ENCODE results near the gene MRPL55. TPM values are rescaled to one million over a fixed set of nuclear protein-coding genes. Genes with fewer than 3 reads are reported as not detected.
A peak's percentile ranks its signal among the peaks of the same experiment; 100 is the strongest.

MRPL55 gene
- polyA plus RNA-seq, 1 experiment, result 80.8 TPM

DNA sequence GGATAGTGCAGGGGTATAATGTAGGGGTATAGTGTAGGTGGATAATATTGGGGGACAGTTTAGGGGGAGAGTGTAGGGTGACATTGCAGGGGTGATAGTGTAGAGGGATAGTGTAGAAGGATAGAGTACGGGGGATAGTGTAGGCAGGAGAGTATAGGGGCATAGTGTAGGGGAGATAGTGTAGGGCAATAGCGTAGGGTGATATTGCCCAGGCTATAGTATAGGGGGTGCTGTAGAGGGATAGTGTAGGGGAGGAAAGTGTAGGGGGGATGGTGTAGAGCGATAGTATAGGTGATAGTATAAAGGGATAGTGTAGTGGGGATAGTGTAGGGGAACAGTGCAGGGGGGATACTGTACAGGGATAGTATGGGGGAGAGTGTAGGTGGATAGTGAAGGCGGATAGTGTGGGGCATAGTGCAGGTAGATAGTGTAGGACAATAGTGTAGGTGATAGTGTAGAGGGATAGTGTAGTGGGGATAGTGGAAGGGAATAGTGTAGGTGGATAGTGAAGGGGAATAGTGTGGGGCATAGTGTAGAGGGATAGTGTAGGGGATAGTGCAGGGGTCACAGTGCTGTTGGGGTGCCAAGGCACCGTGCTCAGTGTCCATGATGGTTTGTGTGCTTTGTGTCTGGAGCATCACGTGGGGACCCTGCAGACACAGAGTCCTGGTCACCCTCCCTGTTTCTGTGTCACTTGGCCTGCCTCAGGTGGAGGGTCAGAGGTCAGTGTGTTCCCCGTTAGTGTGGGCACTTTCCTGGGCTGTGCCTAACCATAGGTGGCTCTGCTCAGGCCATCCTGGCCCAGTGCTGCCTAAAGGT is 37.1 kb downstream of the MRPL55 start:
- Histone ChIP-seq H3K4me3 (ENCODE audit: low read depth, low read length) (no peak overlapping the region), H3K36me3 (ENCODE audit: control insufficient read depth, insufficient read depth, low read length) (no peaks in the 10 kb centered on the region), H3K27me3 (ENCODE audit: control insufficient read depth, insufficient read depth, low read length) (peaks cover 2% of the 10 kb centered on the region; the same call in 1 of the 2 replicates)
- ChIA-PET POLR2A (no interaction called here), CTCF (no interaction called here)
- TF ChIP-seq, protein P1, sequence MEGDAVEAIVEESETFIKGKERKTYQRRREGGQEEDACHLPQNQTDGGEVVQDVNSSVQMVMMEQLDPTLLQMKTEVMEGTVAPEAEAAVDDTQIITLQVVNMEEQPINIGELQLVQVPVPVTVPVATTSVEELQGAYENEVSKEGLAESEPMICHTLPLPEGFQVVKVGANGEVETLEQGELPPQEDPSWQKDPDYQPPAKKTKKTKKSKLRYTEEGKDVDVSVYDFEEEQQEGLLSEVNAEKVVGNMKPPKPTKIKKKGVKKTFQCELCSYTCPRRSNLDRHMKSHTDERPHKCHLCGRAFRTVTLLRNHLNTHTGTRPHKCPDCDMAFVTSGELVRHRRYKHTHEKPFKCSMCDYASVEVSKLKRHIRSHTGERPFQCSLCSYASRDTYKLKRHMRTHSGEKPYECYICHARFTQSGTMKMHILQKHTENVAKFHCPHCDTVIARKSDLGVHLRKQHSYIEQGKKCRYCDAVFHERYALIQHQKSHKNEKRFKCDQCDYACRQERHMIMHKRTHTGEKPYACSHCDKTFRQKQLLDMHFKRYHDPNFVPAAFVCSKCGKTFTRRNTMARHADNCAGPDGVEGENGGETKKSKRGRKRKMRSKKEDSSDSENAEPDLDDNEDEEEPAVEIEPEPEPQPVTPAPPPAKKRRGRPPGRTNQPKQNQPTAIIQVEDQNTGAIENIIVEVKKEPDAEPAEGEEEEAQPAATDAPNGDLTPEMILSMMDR (IDR thresholded peaks at IDR 0.05; ENCODE audit: insufficient read depth, low read depth, low read length), result peak; percentile 12; the same call in 1 of the 2 replicates
- no peak for DNase-seq (ENCODE audit: low read depth)

DNA sequence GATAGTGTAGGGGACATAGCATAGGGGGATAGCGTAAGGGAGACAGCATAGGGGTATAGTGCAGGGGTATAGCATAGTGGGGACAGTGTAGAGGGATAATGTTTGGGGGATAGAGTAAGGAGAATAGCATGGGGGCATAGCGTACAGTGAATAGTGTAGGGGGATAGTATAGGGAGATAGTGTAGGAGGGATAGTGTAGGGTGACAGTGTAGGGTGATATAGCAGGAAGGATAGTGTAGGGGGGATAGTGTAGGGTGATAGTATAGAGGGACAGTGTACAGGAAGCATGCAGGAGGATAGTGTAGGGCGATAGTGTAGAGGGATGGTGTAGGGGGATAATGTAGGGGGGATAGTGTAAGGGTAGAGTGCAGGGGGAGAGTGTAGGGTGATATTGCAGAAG is 38.2 kb downstream of the MRPL55 start:
- H3K4me3 ChIP-seq (ENCODE audit: low read depth, low read length), result no peak overlapping the region
- TF ChIP-seq, protein P1 (IDR thresholded peaks at IDR 0.05; ENCODE audit: insufficient read depth, low read depth, low read length), result no peak
- CTCF ChIA-PET, result no interaction called here
- no peaks in the 10 kb centered on the region for H3K36me3 ChIP-seq (ENCODE audit: control insufficient read depth, insufficient read depth, low read length)
- DNase-seq (ENCODE audit: low read depth), result no peak
- H3K27me3 ChIP-seq (ENCODE audit: control insufficient read depth, insufficient read depth, low read length), result peaks cover 8% of the 10 kb centered on the region
- POLR2A ChIA-PET, result no interaction called here

DNA sequence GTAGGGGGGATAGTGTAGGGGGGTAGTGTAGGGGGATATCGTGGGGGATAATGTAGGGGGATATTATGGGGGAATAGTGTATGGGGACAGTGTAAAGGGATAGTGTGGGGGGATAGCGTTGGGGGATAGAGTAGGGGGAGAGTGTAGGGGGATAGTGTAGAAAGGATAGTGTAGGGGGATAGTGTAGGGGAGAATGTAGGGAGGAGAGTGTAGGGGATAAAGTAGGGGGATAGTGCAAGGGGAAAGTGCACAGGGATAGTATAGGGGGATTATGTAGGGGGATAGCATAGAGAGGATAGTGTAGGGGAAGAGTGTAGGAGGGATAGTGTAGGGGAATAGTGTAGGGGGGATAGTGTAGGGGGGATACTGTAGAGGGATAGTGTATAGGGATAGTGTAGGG is 38.9 kb downstream of the MRPL55 start:
- Histone ChIP-seq H3K36me3 (ENCODE audit: control insufficient read depth, insufficient read depth, low read length) (no peaks in the 10 kb centered on the region), H3K27me3 (ENCODE audit: control insufficient read depth, insufficient read depth, low read length) (peaks cover 8% of the 10 kb centered on the region), H3K4me3 (ENCODE audit: low read depth, low read length) (no peak overlapping the region)
- TF ChIP-seq, protein P1 (IDR thresholded peaks at IDR 0.05; ENCODE audit: insufficient read depth, low read depth, low read length), result no peak
- no peak for DNase-seq (ENCODE audit: low read depth)
- ChIA-PET CTCF (no interaction called here), POLR2A (no interaction called here)

DNA sequence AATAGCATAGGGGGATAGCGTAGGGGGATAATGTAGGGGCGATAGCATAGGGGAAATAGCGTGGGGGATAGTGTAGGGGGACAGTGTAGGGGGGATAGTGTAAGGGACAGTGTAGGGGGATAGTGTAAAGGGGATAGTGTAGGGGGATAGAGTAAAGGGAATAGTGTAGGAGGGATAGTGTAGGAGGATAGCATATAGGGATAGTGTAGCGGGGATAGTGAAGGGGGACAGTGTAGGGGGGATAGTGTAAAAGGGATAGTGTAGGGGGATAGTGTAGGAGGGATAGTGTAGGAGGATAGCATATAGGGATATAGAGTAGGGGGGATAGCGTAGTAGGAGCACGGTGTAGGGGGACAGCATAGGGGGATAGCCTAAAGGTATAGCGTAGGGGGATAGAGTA is 40.7 kb downstream of the MRPL55 start:
- CTCF ChIA-PET, result no interaction called here
- POLR2A ChIA-PET, result no interaction called here

DNA sequence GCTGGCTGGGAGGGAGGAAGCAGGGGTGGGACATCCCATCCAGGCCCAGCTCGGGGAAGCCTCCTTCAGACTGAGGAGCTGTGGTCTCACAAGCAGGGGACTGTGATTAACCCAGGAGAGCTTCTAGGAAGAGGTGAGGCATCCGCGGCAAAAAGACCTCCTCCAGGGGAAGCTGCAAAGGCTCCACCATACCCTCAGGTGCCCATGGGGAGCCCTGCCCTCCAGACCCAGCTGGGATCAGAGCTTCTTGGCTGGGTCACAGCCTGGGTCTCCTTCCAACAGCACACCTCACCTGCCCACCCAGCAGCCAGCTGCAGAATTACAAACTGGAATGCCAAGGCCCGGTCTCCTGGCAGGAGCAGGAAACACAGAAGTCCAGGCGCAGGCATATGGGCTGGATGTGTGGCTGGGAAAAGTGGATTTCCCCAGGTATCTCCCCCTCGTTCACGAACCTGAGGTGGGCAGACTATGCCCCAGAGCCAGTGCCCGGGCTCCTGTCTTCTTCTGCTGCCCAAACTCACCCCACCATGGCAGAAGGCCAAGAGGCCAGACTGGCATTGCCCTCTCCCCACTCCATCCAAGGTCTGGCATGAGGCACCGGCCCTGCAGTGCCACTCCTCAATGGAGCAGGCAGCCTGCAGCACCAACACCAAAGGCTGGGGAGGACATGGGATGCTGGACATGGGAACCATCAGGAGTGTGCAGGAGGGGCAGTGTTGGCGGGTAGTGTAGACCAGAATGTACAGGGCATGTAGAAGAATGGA is 42.0 kb downstream of the MRPL55 start:
- Histone ChIP-seq H3K4me3 (ENCODE audit: low read depth, low read length) (no peak overlapping the region), H3K27me3 (ENCODE audit: control insufficient read depth, insufficient read depth, low read length) (peaks cover 8% of the 10 kb centered on the region), H3K36me3 (ENCODE audit: control insufficient read depth, insufficient read depth, low read length) (no peaks in the 10 kb centered on the region)
- TF ChIP-seq, protein P1 (IDR thresholded peaks at IDR 0.05; ENCODE audit: insufficient read depth, low read depth, low read length), result no peak
- ChIA-PET CTCF (no interaction called here), POLR2A (interaction anchor here (0.7 kb wide), 1 partner anchor 15 kb away, joined by 5 read pairs; no protein-coding TSS in a partner anchor)
- no peak for DNase-seq (ENCODE audit: low read depth)

More for the DNA sequence above, 40.7 kb downstream of the MRPL55 start:
- TF ChIP-seq, protein P1 (IDR thresholded peaks at IDR 0.05; ENCODE audit: insufficient read depth, low read depth, low read length), result no peak
- Histone ChIP-seq H3K4me3 (ENCODE audit: low read depth, low read length) (no peak overlapping the region), H3K36me3 (ENCODE audit: control insufficient read depth, insufficient read depth, low read length) (no peaks in the 10 kb centered on the region), H3K27me3 (ENCODE audit: control insufficient read depth, insufficient read depth, low read length) (peaks cover 8% of the 10 kb centered on the region)
- DNase-seq (ENCODE audit: low read depth), result no peak
